ENCODE results near the gene SH2D5.
"Not testable (repeated sequence)": the region's sequence is repeated elsewhere in the genome, so short reads cannot be mapped to it uniquely, and the experiment has no call there.

The SH2D5 gene

GRCh38 chr1:20689645-20690056, 42.9 kb downstream of the SH2D5 start:
- DNase-seq, result no peak

- DNase-seq, result no peak
Observed at GRCh38 chr1:20686883-20687725, 45.4 kb downstream of the SH2D5 start.

GRCh38 chr1:20685741-20686140, 46.8 kb downstream of the SH2D5 start:
- no peak for DNase-seq

GRCh38 chr1:20685099-20685662, 47.3 kb downstream of the SH2D5 start:
- DNase-seq, result no peak

- no peak for DNase-seq
Observed at GRCh38 chr1:20684651-20685050, 47.9 kb downstream of the SH2D5 start.

GRCh38 chr1:20684050-20684620, 48.4 kb downstream of the SH2D5 start:
- no peak for DNase-seq

GRCh38 chr1:20683614-20684013, 48.9 kb downstream of the SH2D5 start:
- DNase-seq, result no peak

- no peak for DNase-seq
Observed at GRCh38 chr1:20682571-20683236, 49.8 kb downstream of the SH2D5 start.

- no peak for DNase-seq
Observed at GRCh38 chr1:20681999-20682398, 50.5 kb downstream of the SH2D5 start.

GRCh38 chr1:20680269-20680668, 52.2 kb downstream of the SH2D5 start:
- DNase-seq, result no peak

GRCh38 chr1:20678599-20678998, 53.9 kb downstream of the SH2D5 start:
- no peak for DNase-seq

GRCh38 chr1:20673626-20674025, 58.9 kb downstream of the SH2D5 start:
- DNase-seq, result not testable (repeated sequence)

- DNase-seq, result no peak
Observed at GRCh38 chr1:20672265-20672632, 60.3 kb downstream of the SH2D5 start.

GRCh38 chr1:20670936-20671335, 61.6 kb downstream of the SH2D5 start:
- DNase-seq, result no peak
